ENCODE measurements around the gene FZR1. TPM values are rescaled to one million over a fixed set of nuclear protein-coding genes. Genes with fewer than 3 reads are reported as not detected.

FZR1 gene
- total and polyA plus RNA-seq, 2 of the 4 experiments (the other 2 are of a cell fraction), result 21.5 to 47.8 TPM

DNA sequence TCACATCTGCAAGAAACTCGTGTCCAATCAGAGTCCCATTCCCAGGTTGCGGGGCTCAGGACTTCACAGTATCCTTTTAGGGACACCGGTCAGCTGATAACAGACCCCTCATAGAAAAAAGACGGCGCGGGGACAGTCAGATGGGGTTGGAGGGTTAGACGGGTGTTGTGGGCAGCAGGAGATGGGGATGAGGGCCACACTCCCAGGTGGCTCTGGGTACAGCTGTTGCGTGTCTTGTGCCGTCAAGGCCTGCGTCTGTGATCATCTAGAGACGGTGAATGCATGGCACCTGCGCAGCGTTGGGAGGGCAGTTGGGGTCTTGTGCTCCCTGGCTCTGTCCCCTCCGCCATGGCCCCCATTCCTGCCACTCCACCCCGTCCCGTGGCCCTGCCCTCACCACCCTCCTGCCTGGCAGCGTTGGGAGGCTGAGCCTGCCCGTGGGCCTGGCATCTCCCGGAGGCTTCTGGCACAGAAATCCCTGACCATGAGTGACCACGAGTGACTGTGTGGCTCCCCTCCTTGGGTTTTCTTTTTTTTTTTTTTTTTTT, 18.9 kb downstream of the FZR1 start:
- Histone ChIP-seq H4K8ac (ENCODE audit: low read depth in 2 of 2, low read length in 2 of 2) (no peak overlapping the region), H3K79me1 (ENCODE audit: low read depth in 1 of 2, low read length in 2 of 2) (peaks cover 25 to 67% of the 10 kb centered on the region in 2 experiments), H4K5ac (ENCODE audit: low read depth, low read length) (no peak overlapping the region), H3K9me1 (ENCODE audit: insufficient read depth, low read length) (peaks cover 12% of the 10 kb centered on the region; the same call in 1 of the 2 replicates), H3K4me2 (ENCODE audit: low read depth, low read length) (no peak overlapping the region), H3K9ac (ENCODE audit: low read depth, low read length) (no peak overlapping the region), H3K4ac (ENCODE audit: low read depth, low read length) (no peak overlapping the region), H3K4me1 (ENCODE audit: control insufficient read depth, insufficient read depth, low read length) (no peaks in the 10 kb centered on the region), H4K91ac (ENCODE audit: insufficient read depth, low read depth, low read length) (no peak overlapping the region), H3K27me3 (ENCODE audit: control insufficient read depth, insufficient read depth, low read length) (no peaks in the 10 kb centered on the region), H4K20me1 (ENCODE audit: insufficient read depth, low read length) (peaks cover 57% of the 10 kb centered on the region), H2BK15ac (ENCODE audit: low read depth, low read length) (no peak overlapping the region), H2BK120ac (ENCODE audit: low read depth, low read length) (no peak overlapping the region), H3K14ac (replicated peaks; ENCODE audit: low read depth, low read length) (no peak overlapping the region), H3K27ac (ENCODE audit: insufficient read depth, low read length) (no peak overlapping the region), H3K36me3 (ENCODE audit: control insufficient read depth, insufficient read depth, low read length) (peaks cover 50% of the 10 kb centered on the region), H2BK20ac (ENCODE audit: low read depth, low read length) (no peak overlapping the region), H2AK9ac (replicated peaks; ENCODE audit: low read depth, low read length, poor library complexity) (no peak overlapping the region), H3K56ac (ENCODE audit: extremely low read depth, insufficient read depth, low read length) (no peak overlapping the region), H2AK5ac (ENCODE audit: low read depth, low read length) (no peak overlapping the region), H2BK5ac (ENCODE audit: low read depth, low read length, poor library complexity, severe bottlenecking) (no peak overlapping the region), H3K23ac (ENCODE audit: low read depth, low read length) (no peak overlapping the region), H3K9me3 (ENCODE audit: control insufficient read depth, insufficient read depth, low read length) (no peaks in the 10 kb centered on the region), H2AFZ (replicated peaks; ENCODE audit: low read length, poor library complexity) (no peak overlapping the region), H3K18ac (ENCODE audit: low read depth, low read length) (no peak overlapping the region), H3K4me3 (ENCODE audit: insufficient read depth, low read depth, low read length) (no peak overlapping the region)
- no TSS peak for BruUV-seq (replicated peaks)
- CTCF ChIA-PET, result interaction anchor here (0.6 kb wide), 1 partner anchor 250 kb away, joined by 3 read pairs; no protein-coding TSS in a partner anchor
- no peak for TF ChIP-seq CHD1 (IDR thresholded peaks at IDR 0.05; ENCODE audit: low read depth, low read length)
- TF ChIP-seq FOS (IDR thresholded peaks at IDR 0.05; ENCODE audit: low read depth, low read length), result no peak
- no peak for TF ChIP-seq SMC3 (IDR thresholded peaks at IDR 0.05; ENCODE audit: low read depth, low read length)
- TF ChIP-seq RFX5 (IDR thresholded peaks at IDR 0.05; ENCODE audit: low read depth, low read length), result no peak
- no peak for TF ChIP-seq BHLHE40 (IDR thresholded peaks at IDR 0.05; ENCODE audit: low read depth, low read length)
- in situ Hi-C loops (cut with MboI; ENCODE audit: low sequenced_read_pairs) (no loop called here), intact Hi-C loops (cut with micrococcal nuclease) (no loop called here), dilution Hi-C loops (cut with HindIII; ENCODE audit: low sequenced_read_pairs, unreplicated experiment) (no loop called here)
- 92% methylated on average over 8 of the region's 20 CpGs; no CpG with 5 or more reads in 1 of the 2 experiments for WGBS, 2 experiments (ENCODE audit: extremely low coverage in 2 of 2, insufficient read length in 1 of 2)
- POLR2A ChIA-PET (ENCODE audit: unreplicated experiment), result no interaction called here
- DNase-seq (no peak), ATAC-seq (ENCODE audit: low read depth) (no peak)

Data from IMR-90 (cell line).